ENCODE measurements around the gene TRIM5. TPM values are rescaled to one million over a fixed set of nuclear protein-coding genes. Genes with fewer than 3 reads are reported as not detected.

The TRIM5 gene
- polyA plus RNA-seq, 1 donor, result 23.9 TPM

GRCh38 chr11:5626196-5626595 is 58.7 kb downstream of the TRIM5 start:
- H3K27me3 ChIP-seq (ENCODE audit: control insufficient read depth, insufficient read depth, low read length), result no peaks in the 10 kb centered on the region
- no peaks in the 10 kb centered on the region for H3K36me3 ChIP-seq (ENCODE audit: control insufficient read depth, insufficient read depth, low read length)
- peaks cover 9% of the 10 kb centered on the region for H3K4me1 ChIP-seq (ENCODE audit: control insufficient read depth, insufficient read depth, low read length)
- H3K9me3 ChIP-seq (ENCODE audit: control insufficient read depth, low read depth, low read length), result no peaks in the 10 kb centered on the region
- no peak overlapping the region for H3K27ac ChIP-seq (ENCODE audit: low read length)
- H3K4me3 ChIP-seq (ENCODE audit: low read length), result no peak overlapping the region
- WGBS (ENCODE audit: insufficient coverage, low lambda C conversion rate), result 100% methylated on average over 2 of the region's 5 CpGs
- no peak for DNase-seq

- H3K4me3 ChIP-seq (ENCODE audit: low read length), result peak overlapping the region; percentile 46
- no peak for DNase-seq
- no peaks in the 10 kb centered on the region for H3K27me3 ChIP-seq (ENCODE audit: control insufficient read depth, insufficient read depth, low read length)
- no CpG with 5 or more reads among the region's 4 CpGs for WGBS (ENCODE audit: insufficient coverage, low lambda C conversion rate)
- no peaks in the 10 kb centered on the region for H3K9me3 ChIP-seq (ENCODE audit: control insufficient read depth, low read depth, low read length)
- peak overlapping the region; percentile 53 for H3K27ac ChIP-seq (ENCODE audit: low read length)
- H3K4me1 ChIP-seq (ENCODE audit: control insufficient read depth, insufficient read depth, low read length), result peaks cover 15% of the 10 kb centered on the region
- no peaks in the 10 kb centered on the region for H3K36me3 ChIP-seq (ENCODE audit: control insufficient read depth, insufficient read depth, low read length)
Observed at GRCh38 chr11:5625281-5625680, 59.6 kb downstream of the TRIM5 start.

GRCh38 chr11:5624489-5625279 is 60.2 kb downstream of the TRIM5 start, which contains the start of gene TRIM34:
Gene TRIM34 (plus strand): TSS chr11:5625001. CDS start chr11:5632332, 7,331 bp downstream.
- Histone ChIP-seq H3K4me3 (ENCODE audit: low read length) (peak within 1 kb of the TSS; percentile 46), H3K27ac (ENCODE audit: low read length) (peak within 1 kb of the TSS; percentile 53), H3K27me3 (ENCODE audit: control insufficient read depth, insufficient read depth, low read length) (no peaks in the 10 kb centered on the region), H3K4me1 (ENCODE audit: control insufficient read depth, insufficient read depth, low read length) (peaks cover 15% of the 10 kb centered on the region), H3K36me3 (ENCODE audit: control insufficient read depth, insufficient read depth, low read length) (no peaks in the 10 kb centered on the region), H3K9me3 (ENCODE audit: control insufficient read depth, low read depth, low read length) (no peaks in the 10 kb centered on the region)
- WGBS (ENCODE audit: insufficient coverage, low lambda C conversion rate), result no CpG with 5 or more reads among the region's 7 CpGs
- peak; percentile 70 to 91 for DNase-seq

- no peaks in the 10 kb centered on the region for H3K9me3 ChIP-seq (ENCODE audit: control insufficient read depth, low read depth, low read length)
- H3K27ac ChIP-seq (ENCODE audit: low read length), result no peak overlapping the region
- WGBS (ENCODE audit: insufficient coverage, low lambda C conversion rate), result 20% methylated on average over 3 of the region's 3 CpGs
Observed at GRCh38 chr11:5622802-5623201, 62.1 kb downstream of the TRIM5 start.

GRCh38 chr11:5621580-5621979 is 63.3 kb downstream of the TRIM5 start:
- Histone ChIP-seq H3K4me1 (ENCODE audit: control insufficient read depth, insufficient read depth, low read length) (peaks cover 15% of the 10 kb centered on the region), H3K4me3 (ENCODE audit: low read length) (no peak overlapping the region), H3K36me3 (ENCODE audit: control insufficient read depth, insufficient read depth, low read length) (no peaks in the 10 kb centered on the region), H3K9me3 (ENCODE audit: control insufficient read depth, low read depth, low read length) (no peaks in the 10 kb centered on the region), H3K27ac (ENCODE audit: low read length) (no peak overlapping the region), H3K27me3 (ENCODE audit: control insufficient read depth, insufficient read depth, low read length) (no peaks in the 10 kb centered on the region)
- no peak for DNase-seq

More at GRCh38 chr11:5622802-5623201, 62.1 kb downstream of the TRIM5 start:
- DNase-seq, result peak in 1 of 2 donors; percentile 53
- no peak overlapping the region for H3K4me3 ChIP-seq (ENCODE audit: low read length)
- no peaks in the 10 kb centered on the region for H3K36me3 ChIP-seq (ENCODE audit: control insufficient read depth, insufficient read depth, low read length)
- no peaks in the 10 kb centered on the region for H3K27me3 ChIP-seq (ENCODE audit: control insufficient read depth, insufficient read depth, low read length)
- H3K4me1 ChIP-seq (ENCODE audit: control insufficient read depth, insufficient read depth, low read length), result peaks cover 15% of the 10 kb centered on the region

GRCh38 chr11:5620651-5621521 is 64.0 kb downstream of the TRIM5 start:
- Histone ChIP-seq H3K4me3 (ENCODE audit: low read length) (no peak overlapping the region), H3K27ac (ENCODE audit: low read length) (peak overlapping the region; percentile 19), H3K9me3 (ENCODE audit: control insufficient read depth, low read depth, low read length) (no peaks in the 10 kb centered on the region), H3K27me3 (ENCODE audit: control insufficient read depth, insufficient read depth, low read length) (no peaks in the 10 kb centered on the region), H3K4me1 (ENCODE audit: control insufficient read depth, insufficient read depth, low read length) (peaks cover 15% of the 10 kb centered on the region), H3K36me3 (ENCODE audit: control insufficient read depth, insufficient read depth, low read length) (no peaks in the 10 kb centered on the region)
- WGBS (ENCODE audit: insufficient coverage, low lambda C conversion rate), result no CpG with 5 or more reads among the region's 3 CpGs
- DNase-seq, result peak; percentile 40 to 66

- DNase-seq, result peak in 1 of 2 donors; percentile 43
- no peaks in the 10 kb centered on the region for H3K36me3 ChIP-seq (ENCODE audit: control insufficient read depth, insufficient read depth, low read length)
- H3K4me1 ChIP-seq (ENCODE audit: control insufficient read depth, insufficient read depth, low read length), result peaks cover 10% of the 10 kb centered on the region
- H3K4me3 ChIP-seq (ENCODE audit: low read length), result no peak overlapping the region
- no peak overlapping the region for H3K27ac ChIP-seq (ENCODE audit: low read length)
- no peaks in the 10 kb centered on the region for H3K9me3 ChIP-seq (ENCODE audit: control insufficient read depth, low read depth, low read length)
- WGBS (ENCODE audit: insufficient coverage, low lambda C conversion rate), result 100% methylated on average over 1 of the region's 3 CpGs
- no peaks in the 10 kb centered on the region for H3K27me3 ChIP-seq (ENCODE audit: control insufficient read depth, insufficient read depth, low read length)
Observed at GRCh38 chr11:5618807-5619206, 66.1 kb downstream of the TRIM5 start.

Other genes starting within 250 kb of the TRIM5 start
- not detected for gene OR51I1, start 243.6 kb downstream of the TRIM5 start, polyA plus RNA-seq
- not detected for gene OR51I2, start 235.8 kb downstream of the TRIM5 start, polyA plus RNA-seq
- not detected for gene OR52D1, start 196.4 kb downstream of the TRIM5 start, polyA plus RNA-seq
- not detected for gene UBQLN3, start 175.1 kb downstream of the TRIM5 start, polyA plus RNA-seq
- 0.70 TPM for gene UBQLNL, start 168.4 kb downstream of the TRIM5 start, polyA plus RNA-seq
- not detected for gene OR52H1, start 136.5 kb downstream of the TRIM5 start, polyA plus RNA-seq
- not detected for gene OR52B6, start 104.2 kb downstream of the TRIM5 start, polyA plus RNA-seq
- gene TRIM6, start 88.4 kb downstream of the TRIM5 start, polyA plus RNA-seq, result 2.6 TPM
- gene TRIM34, start 60.1 kb downstream of the TRIM5 start, polyA plus RNA-seq, result 11.6 TPM
- gene TRIM22, start 4.7 kb upstream of the TRIM5 start, polyA plus RNA-seq, result 15.2 TPM
- not detected for gene OR56B1, start 51.4 kb upstream of the TRIM5 start, polyA plus RNA-seq
- 0.04 TPM for gene OR52N4, start 69.2 kb upstream of the TRIM5 start, polyA plus RNA-seq
- gene OR52N5, start 98.3 kb upstream of the TRIM5 start, polyA plus RNA-seq, result not detected
- gene OR52N1, start 106.2 kb upstream of the TRIM5 start, polyA plus RNA-seq, result not detected
- gene OR52N2, start 123.8 kb upstream of the TRIM5 start, polyA plus RNA-seq, result not detected
- not detected for gene OR52E6, start 156.8 kb upstream of the TRIM5 start, polyA plus RNA-seq
- gene OR52E8, start 172.6 kb upstream of the TRIM5 start, polyA plus RNA-seq, result not detected
- gene OR52E4, start 195.6 kb upstream of the TRIM5 start, polyA plus RNA-seq, result not detected
- gene OR52E5, start 208.1 kb upstream of the TRIM5 start, polyA plus RNA-seq, result not detected